A549 (cell line): ENCODE measurements around the gene FRS3. TPM values are rescaled to one million over a fixed set of nuclear protein-coding genes. Genes with fewer than 3 reads are reported as not detected.

ENCODE experiments used
- ATAC-seq, 2 experiments: fragments of 200-7000 bp in 1 of 2; fragments of >200 bp in 1 of 2; cut with Nextera tagmentation in 1 of 2; cut with Tn5 transposase in 1 of 2; 3 replicates each; pipeline versions ENCODE4 v1.8.0 to v1.9.1; 2018 to 2020; ENCODE audit warnings: mild to moderate bottlenecking in 1 of 2, moderate library complexity in 1 of 2
- CTCF ChIA-PET: fragments of 300-600 bp; sonication (Branson Sonifier 250); formaldehyde crosslinking; extraction: SDS; loops from one replicate; lab custom pipeline; 2021; ENCODE audit warnings: antibody characterized with exemption, inconsistent platforms; lab: Yijun Ruan, JAX
- POLR2A ChIA-PET: fragments of 350-600 bp; formaldehyde crosslinking; extraction: SDS; loops from one replicate; lab custom pipeline; 2021; ENCODE audit warnings: antibody characterized with exemption, inconsistent platforms; lab: Yijun Ruan, JAX
- DNase-seq, 2 experiments: peaks; one replicate each; pipeline versions ENCODE4 v3.0.0 to v3.0.0-alpha.2; 2011 to 2016; ENCODE audit warnings: low read depth in 1 of 2, low spot score in 1 of 2
- FAIRE-seq: peaks from 2 replicates; lab custom pipeline; 2011; peaks lifted over from hg19 to GRCh38; lab: Jason Lieb, UNC
- H3K27ac ChIP-seq, 2 experiments: fragments of >200 bp; sonication (Bioruptor Twin); formaldehyde crosslinking; 3 replicates each; pipeline ENCODE4 v1.5.1; 2016 to 2017
- H3K4me1 ChIP-seq: fragments of >200 bp; sonication (Bioruptor Twin); formaldehyde crosslinking; 3 replicates; pipeline ENCODE4 v1.6.1; 2016
- H3K4me2 ChIP-seq: fragments of >200 bp; sonication (Bioruptor Twin); formaldehyde crosslinking; 3 replicates; pipeline ENCODE4 v1.6.1; 2016
- H3K4me3 ChIP-seq: fragments of >200 bp; sonication (Bioruptor Twin); formaldehyde crosslinking; 3 replicates; pipeline ENCODE4 v1.5.1; 2016
- H3K9me3 ChIP-seq: fragments of >200 bp; sonication (Bioruptor Twin); formaldehyde crosslinking; 3 replicates; pipeline ENCODE4 v1.6.1; 2016
- CBX2 ChIP-seq: fragments of 200-600 bp; sonication (generic); IDR thresholded peaks from 2 replicates; pipeline ENCODE4 v1.6.1; 2016; ENCODE audit warnings: low read depth, mild to moderate bottlenecking, borderline replicate concordance
- CBX8 ChIP-seq: fragments of 200-600 bp; sonication (generic); IDR thresholded peaks from 2 replicates; pipeline ENCODE4 v1.6.1; 2016
- CHD4 ChIP-seq: fragments of 200-600 bp; sonication (generic); IDR thresholded peaks from 2 replicates; pipeline ENCODE4 v1.6.1; 2016; ENCODE audit warnings: antibody characterized with exemption, mild to moderate bottlenecking, borderline replicate concordance
- EHMT2 ChIP-seq: fragments of 200-600 bp; sonication (generic); IDR thresholded peaks from 2 replicates; pipeline ENCODE4 v1.6.1; 2016; ENCODE audit warnings: antibody characterized with exemption, low read depth, mild to moderate bottlenecking, moderate library complexity
- ESRRA ChIP-seq: fragments of 150-350 bp; IDR thresholded peaks from 2 replicates; pipeline ENCODE4 v1.6.1; 2014; ENCODE audit warnings: mild to moderate bottlenecking, low read length, borderline replicate concordance
- GATA3 ChIP-seq: IDR thresholded peaks from 2 replicates; pipeline ENCODE4 v1.6.1; 2012; ENCODE audit warnings: borderline replicate concordance
- HOXB13 ChIP-seq: fragments of 250-450 bp; sonication (Bioruptor Pico); IDR thresholded peaks from 2 replicates; pipeline ENCODE4 v1.5.0; 2020; ENCODE audit warnings: low read depth, mild to moderate bottlenecking, moderate library complexity
- KDM5A ChIP-seq: fragments of 200-600 bp; sonication (generic); IDR thresholded peaks from 2 replicates; pipeline ENCODE4 v1.6.1; 2016; ENCODE audit warnings: antibody characterized with exemption, mild to moderate bottlenecking
- NPAS2 ChIP-seq: fragments of 250-450 bp; sonication (Bioruptor Pico); IDR thresholded peaks from 2 replicates; pipeline ENCODE4 v1.8.0; 2022; ENCODE audit warnings: mild to moderate bottlenecking, moderate library complexity, borderline replicate concordance
- POLR2A ChIP-seq: IDR thresholded peaks from 2 replicates; pipeline ENCODE4 v1.6.1; 2012; ENCODE audit warnings: mild to moderate bottlenecking, low read length
- POLR2AphosphoS2 ChIP-seq: conservative IDR thresholded peaks from 2 replicates; pipeline ENCODE4 v1.6.1; 2012; ENCODE audit warnings: low read length, improper control_type of control experiment, inconsistent platforms
- RARB ChIP-seq: fragments of 250-450 bp; sonication (Bioruptor Pico); IDR thresholded peaks from 2 replicates; pipeline ENCODE4 v1.8.0; 2021; ENCODE audit warnings: mild to moderate bottlenecking, moderate library complexity
- RNF2 ChIP-seq: fragments of 200-600 bp; sonication (generic); IDR thresholded peaks from 2 replicates; pipeline ENCODE4 v1.6.1; 2016; ENCODE audit warnings: low read depth, mild to moderate bottlenecking, antibody characterized with exemption, moderate library complexity, borderline replicate concordance
- TP53 ChIP-seq: fragments of 250-450 bp; sonication (Bioruptor Pico); IDR thresholded peaks from 2 replicates; pipeline ENCODE4 v1.5.0; 2021; ENCODE audit warnings: mild to moderate bottlenecking, moderate library complexity
- ZFP36 ChIP-seq: fragments of 450-650 bp; IDR thresholded peaks from 2 replicates; pipeline ENCODE4 v1.6.1; 2014; ENCODE audit warnings: borderline replicate concordance; ENCODE audit not compliant: partially characterized antibody
- ZNF302 ChIP-seq: fragments of 250-450 bp; sonication (Bioruptor Pico); IDR thresholded peaks from 2 replicates; pipeline ENCODE4 v1.9.0; 2021; ENCODE audit warnings: inconsistent platforms, mild to moderate bottlenecking, moderate library complexity
- WGBS: methylation state at CpG from one replicate; pipeline ENCODE4 v1.1.6; 2017; ENCODE audit errors: missing lambda C conversion rate; 5-methylcytosine and 5-hydroxymethylcytosine counted together
- polyA plus RNA-seq, 4 experiments: library from polyadenylated mRNA; depleted of rRNA in 3 of 4; stranded (reverse); fragments of >200 nt; fragmentation: RNase III in 1 of 4; extraction: RNeasy Plus Mini Kit Qiagen cat#74134 plus additional on column Dnase treatment in 1 of 4; gene quantifications; 2 replicates in 3 of 4; 3 replicates in 1 of 4; pipeline ENCODE4 v1.2.3, GENCODE V29; 2011 to 2017
- TF ChIP-seq, protein P1 (sequence below): IDR thresholded peaks from 2 replicates; pipeline ENCODE4 v1.6.1; 2012; ENCODE audit warnings: low read depth, borderline replicate concordance
- TF ChIP-seq, protein P2 (sequence below): fragments of 200-600 bp; sonication (generic); IDR thresholded peaks from 2 replicates; pipeline ENCODE4 v1.6.1; 2016; ENCODE audit warnings: antibody characterized with exemption, mild to moderate bottlenecking, moderate library complexity
- TF ChIP-seq, protein P3 (sequence below): fragments of 450-650 bp; IDR thresholded peaks from 2 replicates; pipeline ENCODE4 v1.6.1; 2014; ENCODE audit warnings: antibody characterized with exemption

FRS3 gene
- polyA plus RNA-seq, 2 of the 4 experiments (the other 2 are of a cell fraction): 1.9 to 2.0 TPM

DNA sequence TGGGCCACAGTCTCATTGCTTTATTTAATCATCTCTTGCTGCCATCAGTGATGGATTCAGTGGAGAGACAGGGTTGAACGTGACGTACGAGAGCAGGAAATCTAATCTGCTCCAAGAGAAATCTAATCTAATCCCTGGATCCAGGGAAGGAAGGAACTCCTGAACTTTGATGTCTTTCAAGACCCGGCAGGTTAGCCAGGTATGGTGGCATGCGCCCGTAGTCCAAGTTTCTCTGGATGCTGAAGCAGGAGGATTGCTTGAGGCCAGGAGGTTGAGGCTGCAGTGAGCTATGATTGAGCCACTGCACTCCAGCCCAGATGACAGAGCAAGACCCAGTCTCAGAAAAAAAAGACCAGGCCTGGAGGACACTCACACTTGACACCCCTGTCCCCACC lies 21.1 kb downstream of the FRS3 start (continued):
- TF ChIP-seq CHD4 (no peak), RARB (CRISPR knock-in tag) (no peak)
- TF ChIP-seq, all 56 proteins: peak for 0

DNA sequence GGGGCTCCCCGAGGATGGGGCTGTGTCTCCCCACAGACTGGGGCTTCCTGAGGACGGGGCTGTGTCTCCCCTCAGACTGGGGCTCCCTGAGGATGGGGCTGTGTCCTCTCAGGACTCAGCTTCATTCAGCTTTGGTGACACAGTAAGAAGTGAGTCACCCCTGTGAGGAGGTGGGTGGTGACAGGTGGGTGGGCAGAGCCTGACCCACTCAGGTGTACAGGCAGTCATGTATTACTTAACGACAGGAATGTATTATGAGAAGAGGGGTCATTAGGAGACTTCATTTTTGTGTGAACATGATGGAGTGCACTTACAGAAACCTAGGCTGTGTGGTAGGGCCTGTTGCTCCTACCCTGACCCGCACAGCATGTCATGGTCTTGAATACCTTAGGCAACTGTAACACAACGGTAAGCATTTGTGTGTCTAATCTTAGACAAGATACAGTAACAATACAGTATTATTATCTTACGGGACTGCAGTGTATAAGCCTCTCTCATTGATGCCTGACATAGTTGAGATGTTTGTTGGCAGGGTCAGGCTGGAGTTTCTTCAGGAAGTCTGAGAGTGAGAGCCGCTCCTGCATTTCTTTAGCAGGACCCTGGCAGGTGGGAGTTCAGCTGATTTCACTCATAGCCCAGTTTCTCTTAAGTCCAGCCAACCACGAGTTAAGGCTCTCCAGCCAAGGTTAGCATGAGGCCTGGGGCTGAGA lies 21.6 kb downstream of the FRS3 start:
- DNase-seq: no peak
- FAIRE-seq: no peak
- CTCF ChIA-PET: interaction anchor here (0.6 to 1.2 kb wide), 2 partner anchors 13 to 391 kb away, joined by 3 to 4 read pairs; no protein-coding TSS in a partner anchor
- TF ChIP-seq, protein P1, sequence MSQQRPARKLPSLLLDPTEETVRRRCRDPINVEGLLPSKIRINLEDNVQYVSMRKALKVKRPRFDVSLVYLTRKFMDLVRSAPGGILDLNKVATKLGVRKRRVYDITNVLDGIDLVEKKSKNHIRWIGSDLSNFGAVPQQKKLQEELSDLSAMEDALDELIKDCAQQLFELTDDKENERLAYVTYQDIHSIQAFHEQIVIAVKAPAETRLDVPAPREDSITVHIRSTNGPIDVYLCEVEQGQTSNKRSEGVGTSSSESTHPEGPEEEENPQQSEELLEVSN: no peak
- TF ChIP-seq EHMT2: no peak
- POLR2A ChIA-PET: no interaction called here
- no peak overlapping the region for H3K4me2 ChIP-seq
- H3K9me3 ChIP-seq: no peaks in the 10 kb centered on the region
- no peak overlapping the region for H3K4me3 ChIP-seq
- H3K4me1 ChIP-seq: no peaks in the 10 kb centered on the region
- WGBS: 67% methylated on average over 4 of the region's 8 CpGs
- no peak for ATAC-seq
- no peak overlapping the region for H3K27ac ChIP-seq

DNA sequence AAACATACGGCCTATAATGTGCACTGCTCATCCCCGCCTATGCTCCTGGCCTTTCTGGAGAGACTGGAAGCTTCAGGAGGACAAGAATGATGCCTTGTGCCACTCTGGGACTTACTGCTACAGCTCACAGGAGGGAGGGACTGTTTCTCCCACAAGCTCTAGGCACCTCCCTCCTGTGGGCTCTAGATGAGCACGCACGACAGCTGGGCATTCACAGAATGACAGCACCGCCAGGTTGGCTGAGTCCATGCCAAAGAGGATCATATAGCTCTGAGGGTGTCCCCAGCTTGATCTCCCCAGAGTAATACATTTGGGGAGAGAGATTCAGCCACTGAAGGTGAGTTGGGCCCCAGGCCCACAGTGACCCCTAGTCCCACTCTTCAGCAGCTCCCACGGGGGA lies 22.4 kb downstream of the FRS3 start:
- FAIRE-seq: no peak
- CTCF ChIA-PET: interaction anchor here (0.6 to 1.2 kb wide), 4 partner anchors 9 to 390 kb away, joined by 3 to 4 read pairs (median 4); no protein-coding TSS in a partner anchor

DNA sequence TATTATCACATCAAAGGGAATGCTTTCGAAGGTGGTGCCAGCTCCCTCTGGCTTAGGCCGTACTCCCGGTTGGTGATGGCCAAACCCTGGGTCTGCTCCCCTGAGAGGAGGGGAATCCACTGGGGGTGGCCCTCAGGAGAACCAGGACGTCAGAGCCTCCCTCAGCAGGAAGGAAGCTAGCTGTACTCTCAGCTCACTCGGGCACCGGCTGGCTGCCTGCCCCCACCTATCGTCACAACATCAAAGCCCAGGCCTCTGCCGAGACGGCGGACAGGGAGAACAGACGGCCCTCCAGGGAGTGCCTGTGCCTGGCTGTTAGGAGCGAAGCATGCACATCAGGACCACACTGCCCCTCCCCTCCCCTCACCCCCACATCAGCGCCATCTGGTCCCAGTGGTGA lies 23.3 kb downstream of the FRS3 start:
- no peak for DNase-seq

More for the DNA sequence above, 22.4 kb downstream of the FRS3 start:
- DNase-seq: no peak
- no peaks in the 10 kb centered on the region for H3K9me3 ChIP-seq
- H3K4me1 ChIP-seq: no peaks in the 10 kb centered on the region
- POLR2A ChIA-PET: no interaction called here
- no peak for ATAC-seq
- TF ChIP-seq POLR2A (no peak), POLR2AphosphoS2 (no peak), RNF2 (no peak), NPAS2 (no peak), ZNF302 (CRISPR knock-in tag) (no peak), ESRRA (no peak), ZFP36 (no peak), RARB (CRISPR knock-in tag) (no peak), TP53 (CRISPR knock-in tag) (no peak), GATA3 (no peak), KDM5A (no peak), HOXB13 (CRISPR knock-in tag) (no peak), CBX8 (no peak)
- TF ChIP-seq, protein P2, sequence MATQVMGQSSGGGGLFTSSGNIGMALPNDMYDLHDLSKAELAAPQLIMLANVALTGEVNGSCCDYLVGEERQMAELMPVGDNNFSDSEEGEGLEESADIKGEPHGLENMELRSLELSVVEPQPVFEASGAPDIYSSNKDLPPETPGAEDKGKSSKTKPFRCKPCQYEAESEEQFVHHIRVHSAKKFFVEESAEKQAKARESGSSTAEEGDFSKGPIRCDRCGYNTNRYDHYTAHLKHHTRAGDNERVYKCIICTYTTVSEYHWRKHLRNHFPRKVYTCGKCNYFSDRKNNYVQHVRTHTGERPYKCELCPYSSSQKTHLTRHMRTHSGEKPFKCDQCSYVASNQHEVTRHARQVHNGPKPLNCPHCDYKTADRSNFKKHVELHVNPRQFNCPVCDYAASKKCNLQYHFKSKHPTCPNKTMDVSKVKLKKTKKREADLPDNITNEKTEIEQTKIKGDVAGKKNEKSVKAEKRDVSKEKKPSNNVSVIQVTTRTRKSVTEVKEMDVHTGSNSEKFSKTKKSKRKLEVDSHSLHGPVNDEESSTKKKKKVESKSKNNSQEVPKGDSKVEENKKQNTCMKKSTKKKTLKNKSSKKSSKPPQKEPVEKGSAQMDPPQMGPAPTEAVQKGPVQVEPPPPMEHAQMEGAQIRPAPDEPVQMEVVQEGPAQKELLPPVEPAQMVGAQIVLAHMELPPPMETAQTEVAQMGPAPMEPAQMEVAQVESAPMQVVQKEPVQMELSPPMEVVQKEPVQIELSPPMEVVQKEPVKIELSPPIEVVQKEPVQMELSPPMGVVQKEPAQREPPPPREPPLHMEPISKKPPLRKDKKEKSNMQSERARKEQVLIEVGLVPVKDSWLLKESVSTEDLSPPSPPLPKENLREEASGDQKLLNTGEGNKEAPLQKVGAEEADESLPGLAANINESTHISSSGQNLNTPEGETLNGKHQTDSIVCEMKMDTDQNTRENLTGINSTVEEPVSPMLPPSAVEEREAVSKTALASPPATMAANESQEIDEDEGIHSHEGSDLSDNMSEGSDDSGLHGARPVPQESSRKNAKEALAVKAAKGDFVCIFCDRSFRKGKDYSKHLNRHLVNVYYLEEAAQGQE: no peak
- H3K4me3 ChIP-seq: no peak overlapping the region
- H3K4me2 ChIP-seq: no peak overlapping the region
- no peak overlapping the region for H3K27ac ChIP-seq
- WGBS: 90% methylated on average over 2 of the region's 6 CpGs

More for the DNA sequence above, 23.3 kb downstream of the FRS3 start:
- 78% methylated on average over 12 of the region's 13 CpGs for WGBS
- H3K4me3 ChIP-seq: no peak overlapping the region
- POLR2A ChIA-PET: no interaction called here
- H3K4me1 ChIP-seq: no peaks in the 10 kb centered on the region
- no peak for ATAC-seq
- CTCF ChIA-PET: interaction anchor here (0.8 to 1.4 kb wide), 5 partner anchors 16 to 388 kb away, joined by 3 read pairs; no protein-coding TSS in a partner anchor
- no peak overlapping the region for H3K27ac ChIP-seq
- no peak overlapping the region for H3K4me2 ChIP-seq
- TF ChIP-seq CBX2 (no peak), TP53 (CRISPR knock-in tag) (no peak)
- TF ChIP-seq, protein P3, sequence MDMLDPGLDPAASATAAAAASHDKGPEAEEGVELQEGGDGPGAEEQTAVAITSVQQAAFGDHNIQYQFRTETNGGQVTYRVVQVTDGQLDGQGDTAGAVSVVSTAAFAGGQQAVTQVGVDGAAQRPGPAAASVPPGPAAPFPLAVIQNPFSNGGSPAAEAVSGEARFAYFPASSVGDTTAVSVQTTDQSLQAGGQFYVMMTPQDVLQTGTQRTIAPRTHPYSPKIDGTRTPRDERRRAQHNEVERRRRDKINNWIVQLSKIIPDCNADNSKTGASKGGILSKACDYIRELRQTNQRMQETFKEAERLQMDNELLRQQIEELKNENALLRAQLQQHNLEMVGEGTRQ: no peak
- FAIRE-seq: no peak
- no peaks in the 10 kb centered on the region for H3K9me3 ChIP-seq
